Measurements from ENCODE around the gene EHD1. TPM values are rescaled to one million over a fixed set of nuclear protein-coding genes. Genes with fewer than 3 reads are reported as not detected.

Gene EHD1
- polyA plus RNA-seq, 4 donors: 54.4 to 77.9 (median 64.7) TPM

DNA sequence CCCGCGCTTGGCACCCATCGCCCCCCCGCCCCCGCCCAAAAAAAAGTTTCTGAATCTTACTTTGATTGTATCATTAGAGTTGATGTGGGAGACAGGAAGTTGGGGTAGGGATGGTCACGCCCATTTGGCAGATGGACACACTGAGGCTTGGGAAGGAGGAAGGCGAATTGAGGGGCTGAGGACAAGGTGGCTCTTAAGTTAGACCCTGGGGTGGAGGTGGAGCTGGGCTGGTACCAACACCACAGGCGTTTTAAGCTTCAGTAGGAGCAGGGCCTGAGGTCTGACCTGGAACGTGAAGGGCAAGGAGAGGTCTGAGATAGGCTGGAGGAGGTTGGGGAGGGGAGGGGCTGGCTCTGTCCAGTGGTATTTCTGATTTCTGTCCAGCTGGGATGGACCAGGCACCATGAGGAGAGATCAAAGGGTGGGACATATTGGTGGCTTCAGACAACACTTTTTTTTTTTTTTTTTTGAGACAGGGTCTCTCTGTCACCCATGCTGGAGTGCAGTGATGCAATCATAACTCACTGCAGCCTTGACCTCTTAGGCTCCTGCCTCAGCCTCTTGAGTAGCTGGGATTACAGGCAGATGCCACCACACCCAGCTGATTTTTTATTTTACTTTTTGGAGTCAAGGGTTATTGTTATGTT lies 33.2 kb downstream of the EHD1 start:
- DNase-seq (ENCODE audit: low read depth in 4 of 4, low spot score in 2 of 4): no peak

- DNase-seq (ENCODE audit: low read depth in 4 of 4, low spot score in 2 of 4): no peak
Observed at GRCh38 chr11:64844330-64845128, 33.9 kb downstream of the EHD1 start, which contains the start of gene CDC42BPG. Gene CDC42BPG (minus strand): TSS chr11:64844653. CDS start chr11:64844569, 84 bp downstream.

- no peak for DNase-seq (ENCODE audit: low read depth in 4 of 4, low spot score in 2 of 4)
Observed at GRCh38 chr11:64843686-64844329, 34.6 kb downstream of the EHD1 start.

GRCh38 chr11:64842851-64843685 lies 35.4 kb downstream of the EHD1 start:
- no peak for DNase-seq (ENCODE audit: low read depth in 4 of 4, low spot score in 2 of 4)

DNA sequence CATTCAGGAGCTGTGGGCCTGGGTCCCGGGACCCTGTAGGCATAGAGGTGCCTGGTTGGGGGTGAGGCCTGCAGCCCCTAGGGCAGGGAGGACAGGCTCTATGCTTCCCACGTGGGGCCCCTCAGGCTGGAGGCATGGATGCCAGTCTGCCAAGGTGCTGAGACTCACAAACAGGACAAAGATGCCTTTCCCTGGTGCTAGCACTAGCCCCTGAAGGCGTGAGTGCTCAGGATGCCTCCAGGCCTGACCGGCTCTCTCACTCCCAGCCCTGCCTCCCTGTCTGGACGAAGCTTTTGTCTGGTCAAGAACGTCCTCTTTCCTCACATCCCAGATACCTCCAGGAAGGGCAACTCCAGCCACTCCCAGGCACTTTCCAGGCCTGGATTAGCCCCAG lies 36.1 kb downstream of the EHD1 start:
- DNase-seq (ENCODE audit: low read depth in 4 of 4, low spot score in 2 of 4): no peak

DNA sequence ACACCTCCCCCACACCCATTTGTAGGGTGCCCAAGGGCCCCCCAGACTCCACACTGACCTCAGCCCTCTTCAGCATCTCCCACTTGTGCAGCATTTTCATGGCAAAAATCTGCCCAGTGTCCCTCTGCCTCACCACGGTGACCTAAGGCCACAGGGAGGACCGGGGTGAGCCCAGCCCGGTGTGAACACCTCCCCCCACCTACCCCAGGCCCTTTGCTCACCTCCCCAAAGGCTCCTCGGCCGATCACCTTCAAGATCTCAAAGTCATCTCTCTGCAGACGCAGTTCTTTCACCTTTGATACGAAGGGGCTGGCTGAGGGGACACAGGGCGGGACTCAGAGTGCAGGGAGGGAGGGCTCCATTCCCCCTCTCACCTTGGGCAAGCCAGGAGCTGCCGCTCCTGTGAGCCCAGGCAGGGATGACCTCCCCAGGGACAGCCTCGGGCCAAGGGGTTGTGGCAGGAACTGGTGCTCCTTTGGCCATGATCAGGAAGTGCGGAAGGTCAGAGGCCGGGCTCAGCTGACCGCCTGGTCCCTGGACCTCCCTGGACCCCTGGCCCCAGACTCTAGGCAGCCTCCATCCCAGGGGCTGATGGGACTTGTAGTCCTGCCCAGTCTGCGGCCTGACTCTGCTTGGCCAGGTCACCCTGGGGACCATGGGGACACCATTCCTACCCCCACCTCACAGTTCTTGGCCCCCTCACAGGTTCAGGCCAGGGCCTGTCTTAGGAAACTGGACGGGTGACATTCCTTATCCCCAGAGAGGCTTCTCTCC lies 36.6 kb downstream of the EHD1 start:
- no peak for DNase-seq (ENCODE audit: low read depth in 4 of 4, low spot score in 2 of 4)

DNA sequence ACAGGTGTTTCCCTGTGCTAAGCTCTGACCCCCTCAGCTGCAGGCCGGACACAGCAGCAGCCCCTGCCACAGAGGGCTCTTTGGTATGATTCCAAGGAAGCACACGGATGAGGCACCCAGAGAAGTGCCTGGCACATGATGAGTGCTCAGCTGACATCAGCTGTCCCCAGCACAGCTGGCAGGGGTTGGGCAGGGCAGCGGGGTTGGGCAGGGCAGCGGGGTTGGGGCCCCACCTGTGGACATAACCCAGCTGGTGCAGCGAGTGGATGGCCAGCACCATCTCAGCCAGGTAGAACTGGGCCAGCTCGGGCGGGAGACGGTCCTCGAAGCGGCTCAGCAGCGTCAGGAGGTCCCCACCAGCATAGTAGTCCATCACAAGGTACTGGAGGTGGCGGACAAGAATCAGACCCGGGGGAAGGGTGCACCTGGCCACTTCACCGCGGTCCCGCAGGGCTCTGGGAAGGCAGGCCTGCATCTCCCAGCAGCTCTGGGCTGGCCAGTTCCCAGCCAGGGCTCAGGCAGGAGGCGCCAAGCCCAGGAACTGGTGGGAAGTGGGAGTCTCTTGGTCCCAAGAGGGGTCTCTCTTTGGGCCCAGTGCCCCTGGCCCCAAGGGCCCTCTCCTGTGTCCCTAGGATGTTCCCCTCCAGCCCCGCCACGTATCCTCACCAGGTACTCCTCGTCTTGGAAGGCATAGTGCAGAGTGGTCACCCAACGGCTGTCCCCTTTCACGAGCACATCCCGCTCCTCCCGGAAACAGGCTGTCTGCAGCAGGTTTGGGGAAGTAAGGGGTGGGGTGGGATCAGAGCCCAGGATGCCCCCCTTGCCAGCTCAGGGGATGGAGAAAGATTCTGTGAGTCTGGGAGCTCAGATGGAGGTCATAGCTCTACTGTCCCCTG lies 38.3 kb downstream of the EHD1 start:
- no peak for DNase-seq (ENCODE audit: low read depth in 4 of 4, low spot score in 2 of 4)

DNA sequence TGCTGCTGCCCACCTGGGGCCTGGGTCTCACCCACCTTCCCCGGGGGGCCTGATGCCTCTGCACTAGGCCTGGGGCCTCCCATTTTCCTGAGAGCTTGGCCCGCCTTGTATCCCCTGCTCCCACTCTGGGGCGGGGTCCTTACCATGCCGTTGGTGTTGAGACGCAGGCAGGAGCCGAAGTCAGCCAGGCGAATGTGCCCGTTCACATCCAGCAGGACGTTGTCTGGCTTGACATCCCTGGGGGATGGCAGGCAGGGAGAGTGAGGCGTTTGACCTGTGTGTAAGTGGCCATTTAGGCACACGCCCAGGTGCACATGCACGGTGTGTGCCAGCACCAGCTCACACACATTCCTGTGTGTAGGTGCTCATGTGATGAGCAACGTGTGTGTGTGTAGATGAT lies 39.1 kb downstream of the EHD1 start:
- DNase-seq (ENCODE audit: low read depth in 4 of 4, low spot score in 2 of 4): no peak

GRCh38 chr11:64838600-64839334 lies 39.7 kb downstream of the EHD1 start:
- no peak for DNase-seq (ENCODE audit: low read depth in 4 of 4, low spot score in 2 of 4)

DNA sequence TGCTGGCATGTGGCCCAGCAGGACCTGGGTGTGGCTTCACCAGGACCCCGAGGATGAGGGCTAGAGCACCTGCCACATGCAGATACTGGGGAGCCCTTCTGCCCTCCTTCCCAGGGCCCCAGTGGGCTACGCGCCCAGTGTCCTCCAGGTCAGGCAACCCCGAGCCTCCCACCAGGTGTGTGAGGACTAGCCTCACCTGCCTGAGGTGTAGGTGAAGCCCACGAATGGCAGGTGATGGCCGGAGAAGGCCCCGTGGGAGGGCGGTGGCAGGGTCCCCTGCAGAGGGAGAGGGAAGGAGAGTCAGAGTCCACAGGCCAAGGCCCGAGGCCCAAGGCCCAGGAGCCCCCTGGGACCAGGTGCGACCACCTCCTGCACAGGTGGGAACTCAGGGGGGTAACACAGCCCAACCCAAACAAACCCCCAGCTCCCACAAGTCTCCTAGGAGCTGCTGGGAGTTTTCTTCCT lies 40.5 kb downstream of the EHD1 start:
- DNase-seq (ENCODE audit: low read depth in 4 of 4, low spot score in 2 of 4): no peak

GRCh38 chr11:64836448-64837072 lies 41.9 kb downstream of the EHD1 start:
- no peak for DNase-seq (ENCODE audit: low read depth in 4 of 4, low spot score in 2 of 4)

GRCh38 chr11:64835616-64836447 lies 42.6 kb downstream of the EHD1 start:
- DNase-seq (ENCODE audit: low read depth in 4 of 4, low spot score in 2 of 4): no peak

DNA sequence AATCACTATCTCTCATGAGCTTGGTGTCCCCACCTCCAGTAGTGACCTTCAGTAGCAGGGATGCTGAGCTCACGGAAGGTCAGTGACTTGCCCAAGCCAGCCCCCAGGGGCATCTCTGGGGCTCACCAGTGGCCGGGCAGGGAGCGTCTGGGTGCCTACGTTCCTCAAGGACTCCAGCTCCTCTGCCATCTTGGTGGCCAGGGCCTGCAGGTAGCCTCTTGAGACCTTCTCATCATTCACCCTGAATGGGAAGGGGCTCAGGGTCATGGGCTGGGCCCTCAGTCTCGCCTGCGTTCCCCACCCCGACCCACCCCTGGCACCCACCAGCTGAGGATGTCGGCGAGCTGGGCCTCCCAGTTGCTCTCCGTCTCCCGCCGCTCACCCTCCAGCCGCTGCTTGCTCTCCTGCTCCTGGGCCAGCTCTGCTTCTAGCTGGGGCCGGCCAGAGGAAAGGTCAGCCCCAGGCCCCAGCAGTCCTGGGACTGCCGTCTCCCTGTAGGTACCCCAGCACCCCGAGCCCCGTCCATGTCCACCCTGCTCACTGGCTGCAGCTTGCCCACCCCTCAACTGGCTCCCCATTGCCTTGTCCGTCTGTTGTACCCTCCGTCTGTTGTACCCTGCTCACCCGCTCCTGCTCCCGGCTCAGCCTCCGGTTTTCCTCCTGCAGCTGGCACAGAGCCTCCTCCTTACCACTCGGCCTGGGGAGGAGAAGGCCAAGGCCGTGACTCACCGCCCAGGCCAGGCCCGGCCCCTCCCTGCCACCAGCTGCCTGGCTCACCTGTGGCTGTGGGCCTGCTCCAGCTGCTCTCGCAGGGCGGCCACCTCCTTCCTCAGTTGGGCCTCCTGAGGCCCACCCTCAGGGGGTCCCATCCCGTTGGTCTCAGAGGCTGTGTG lies 43.5 kb downstream of the EHD1 start:
- DNase-seq (ENCODE audit: low read depth in 4 of 4, low spot score in 2 of 4): no peak

DNA sequence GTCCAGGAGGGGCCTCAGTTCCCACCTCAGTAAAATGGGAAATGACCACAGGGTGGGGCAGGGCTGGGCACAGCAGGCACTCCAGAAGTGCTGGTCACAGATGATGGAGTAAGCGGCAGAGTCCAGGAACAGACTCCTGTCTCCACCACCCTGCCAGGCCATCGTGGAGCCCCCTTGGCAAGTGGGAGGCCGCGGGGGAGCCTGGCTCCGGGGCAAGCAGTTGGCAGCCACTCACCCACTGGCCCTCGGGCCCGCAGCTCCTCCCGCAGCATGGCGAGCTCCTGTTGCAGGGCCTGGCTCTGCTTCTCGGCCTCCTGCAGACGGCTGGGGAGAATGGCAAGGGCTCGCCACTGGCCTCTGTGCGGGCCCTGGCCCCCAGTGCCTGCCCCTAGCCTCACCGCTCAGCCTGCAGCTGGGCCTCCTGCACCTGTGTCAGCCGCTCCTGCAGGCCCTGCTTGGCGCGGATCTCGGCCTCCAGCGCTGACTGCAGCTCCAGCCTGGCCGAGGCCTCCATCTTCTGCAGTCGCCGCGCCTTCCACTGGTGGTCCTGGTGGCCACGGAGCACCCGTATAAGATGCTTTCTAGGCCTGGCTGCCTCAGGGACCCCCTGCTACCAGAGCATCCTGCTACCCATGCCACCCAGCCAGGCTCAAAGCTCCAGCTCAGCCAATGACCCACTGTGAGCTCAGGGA lies 44.2 kb downstream of the EHD1 start:
- DNase-seq (ENCODE audit: low read depth in 4 of 4, low spot score in 2 of 4): no peak

- DNase-seq (ENCODE audit: low read depth in 4 of 4, low spot score in 2 of 4): no peak
Observed at GRCh38 chr11:64833509-64833908, 44.9 kb downstream of the EHD1 start.
